ENCODE results near the gene C6orf141.

Gene C6orf141

DNA sequence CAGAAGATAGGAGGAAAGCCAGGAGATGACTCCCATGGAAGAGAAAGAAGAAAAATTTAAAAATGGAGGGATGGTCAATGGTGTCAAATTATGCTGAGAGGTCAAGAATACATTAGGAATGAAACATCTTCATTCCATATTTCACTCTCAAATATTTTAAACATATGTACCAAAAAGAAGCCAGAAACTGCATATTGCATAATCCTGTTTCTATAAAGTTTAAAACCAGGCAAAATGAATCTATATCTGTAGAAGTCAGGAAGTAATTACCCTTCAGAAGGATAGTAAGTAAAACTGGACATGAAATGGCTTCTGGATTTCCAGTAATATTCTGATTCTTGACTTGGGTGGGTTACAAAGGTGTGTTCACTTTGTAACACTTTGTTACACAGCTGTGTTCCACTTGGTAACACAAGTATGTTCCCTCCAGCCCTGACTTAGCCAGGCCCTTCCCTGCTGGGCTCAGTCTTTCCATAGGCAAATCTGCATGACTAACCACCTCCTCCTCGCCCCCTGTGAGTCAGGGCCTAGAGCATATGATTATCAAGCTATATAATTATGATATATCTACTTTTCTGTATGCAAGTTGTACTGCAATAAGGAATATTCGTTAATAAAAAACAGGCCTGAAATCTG, 20.2 kb upstream of the C6orf141 start:
- no peak for ATAC-seq
- TF ChIP-seq ZNF8 (CRISPR knock-in tag; IDR thresholded peaks at IDR 0.05) (no peak), ARNTL (CRISPR knock-in tag; IDR thresholded peaks at IDR 0.05; ENCODE audit: borderline replicate concordance, low read depth) (no peak), ZFP3 (CRISPR knock-in tag; IDR thresholded peaks at IDR 0.05) (no peak), GLIS3 (CRISPR knock-in tag; IDR thresholded peaks at IDR 0.05) (no peak), SNAI2 (CRISPR knock-in tag; IDR thresholded peaks at IDR 0.05) (no peak), OSR1 (CRISPR knock-in tag; IDR thresholded peaks at IDR 0.05) (no peak), POU6F1 (CRISPR knock-in tag; IDR thresholded peaks at IDR 0.05; ENCODE audit: borderline replicate concordance, low read depth) (no peak)
- TF ChIP-seq, protein P1, sequence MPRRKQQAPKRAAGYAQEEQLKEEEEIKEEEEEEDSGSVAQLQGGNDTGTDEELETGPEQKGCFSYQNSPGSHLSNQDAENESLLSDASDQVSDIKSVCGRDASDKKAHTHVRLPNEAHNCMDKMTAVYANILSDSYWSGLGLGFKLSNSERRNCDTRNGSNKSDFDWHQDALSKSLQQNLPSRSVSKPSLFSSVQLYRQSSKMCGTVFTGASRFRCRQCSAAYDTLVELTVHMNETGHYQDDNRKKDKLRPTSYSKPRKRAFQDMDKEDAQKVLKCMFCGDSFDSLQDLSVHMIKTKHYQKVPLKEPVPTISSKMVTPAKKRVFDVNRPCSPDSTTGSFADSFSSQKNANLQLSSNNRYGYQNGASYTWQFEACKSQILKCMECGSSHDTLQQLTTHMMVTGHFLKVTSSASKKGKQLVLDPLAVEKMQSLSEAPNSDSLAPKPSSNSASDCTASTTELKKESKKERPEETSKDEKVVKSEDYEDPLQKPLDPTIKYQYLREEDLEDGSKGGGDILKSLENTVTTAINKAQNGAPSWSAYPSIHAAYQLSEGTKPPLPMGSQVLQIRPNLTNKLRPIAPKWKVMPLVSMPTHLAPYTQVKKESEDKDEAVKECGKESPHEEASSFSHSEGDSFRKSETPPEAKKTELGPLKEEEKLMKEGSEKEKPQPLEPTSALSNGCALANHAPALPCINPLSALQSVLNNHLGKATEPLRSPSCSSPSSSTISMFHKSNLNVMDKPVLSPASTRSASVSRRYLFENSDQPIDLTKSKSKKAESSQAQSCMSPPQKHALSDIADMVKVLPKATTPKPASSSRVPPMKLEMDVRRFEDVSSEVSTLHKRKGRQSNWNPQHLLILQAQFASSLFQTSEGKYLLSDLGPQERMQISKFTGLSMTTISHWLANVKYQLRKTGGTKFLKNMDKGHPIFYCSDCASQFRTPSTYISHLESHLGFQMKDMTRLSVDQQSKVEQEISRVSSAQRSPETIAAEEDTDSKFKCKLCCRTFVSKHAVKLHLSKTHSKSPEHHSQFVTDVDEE (CRISPR knock-in tag; IDR thresholded peaks at IDR 0.05): no peak

DNA sequence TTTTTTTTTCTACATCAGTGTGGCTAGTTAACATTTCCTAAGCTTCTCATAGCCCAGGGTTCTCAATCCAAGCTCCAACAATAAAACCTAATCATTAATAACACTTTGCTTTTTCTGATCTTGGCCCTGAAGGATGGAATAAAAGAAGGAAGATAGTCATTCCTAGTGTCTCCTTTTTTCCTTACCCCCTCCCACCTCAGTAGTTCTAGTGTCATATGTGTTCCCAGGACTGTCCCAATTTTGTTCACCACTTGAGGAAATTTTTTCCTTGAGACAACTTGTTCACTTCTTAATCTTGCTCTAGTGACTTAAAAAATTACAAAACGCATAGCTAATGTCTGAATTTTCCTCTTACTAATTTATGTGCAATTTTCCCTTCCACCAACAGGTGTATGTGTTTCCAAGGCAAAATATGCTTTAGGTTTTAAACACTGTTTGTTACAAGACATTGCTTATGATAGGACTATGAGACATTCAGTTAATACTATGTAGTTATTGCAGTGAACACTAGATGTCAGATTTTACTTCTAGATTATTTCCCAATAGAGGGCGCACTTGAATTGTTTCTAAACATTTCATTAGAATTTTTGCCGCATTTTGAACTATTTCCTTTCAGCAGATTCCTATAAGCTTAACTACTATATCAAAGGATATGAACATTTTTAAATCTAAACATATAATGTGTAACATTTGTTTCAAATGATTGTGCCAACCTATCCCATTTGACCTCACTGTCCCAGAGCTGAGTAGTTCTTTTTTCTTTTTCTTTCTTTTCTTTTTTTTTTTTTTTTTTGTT, 18.5 kb upstream of the C6orf141 start:
- ATAC-seq: peak; percentile 99
- TF ChIP-seq TOX (CRISPR knock-in tag; IDR thresholded peaks at IDR 0.05; ENCODE audit: borderline replicate concordance): no peak
- no peak for TF ChIP-seq ZFP30 (CRISPR knock-in tag; IDR thresholded peaks at IDR 0.05)
- no peak for TF ChIP-seq ZNF8 (CRISPR knock-in tag; IDR thresholded peaks at IDR 0.05)
- no peak for TF ChIP-seq CSRNP3 (CRISPR knock-in tag; IDR thresholded peaks at IDR 0.05)
- no peak for TF ChIP-seq ARNTL (CRISPR knock-in tag; IDR thresholded peaks at IDR 0.05; ENCODE audit: borderline replicate concordance, low read depth)
- TF ChIP-seq, protein P2, sequence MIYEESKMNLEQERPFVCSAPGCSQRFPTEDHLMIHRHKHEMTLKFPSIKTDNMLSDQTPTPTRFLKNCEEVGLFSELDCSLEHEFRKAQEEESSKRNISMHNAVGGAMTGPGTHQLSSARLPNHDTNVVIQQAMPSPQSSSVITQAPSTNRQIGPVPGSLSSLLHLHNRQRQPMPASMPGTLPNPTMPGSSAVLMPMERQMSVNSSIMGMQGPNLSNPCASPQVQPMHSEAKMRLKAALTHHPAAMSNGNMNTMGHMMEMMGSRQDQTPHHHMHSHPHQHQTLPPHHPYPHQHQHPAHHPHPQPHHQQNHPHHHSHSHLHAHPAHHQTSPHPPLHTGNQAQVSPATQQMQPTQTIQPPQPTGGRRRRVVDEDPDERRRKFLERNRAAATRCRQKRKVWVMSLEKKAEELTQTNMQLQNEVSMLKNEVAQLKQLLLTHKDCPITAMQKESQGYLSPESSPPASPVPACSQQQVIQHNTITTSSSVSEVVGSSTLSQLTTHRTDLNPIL (CRISPR knock-in tag; IDR thresholded peaks at IDR 0.05; ENCODE audit: low read depth): no peak
- no peak for TF ChIP-seq ZNF70 (CRISPR knock-in tag; IDR thresholded peaks at IDR 0.05)

DNA sequence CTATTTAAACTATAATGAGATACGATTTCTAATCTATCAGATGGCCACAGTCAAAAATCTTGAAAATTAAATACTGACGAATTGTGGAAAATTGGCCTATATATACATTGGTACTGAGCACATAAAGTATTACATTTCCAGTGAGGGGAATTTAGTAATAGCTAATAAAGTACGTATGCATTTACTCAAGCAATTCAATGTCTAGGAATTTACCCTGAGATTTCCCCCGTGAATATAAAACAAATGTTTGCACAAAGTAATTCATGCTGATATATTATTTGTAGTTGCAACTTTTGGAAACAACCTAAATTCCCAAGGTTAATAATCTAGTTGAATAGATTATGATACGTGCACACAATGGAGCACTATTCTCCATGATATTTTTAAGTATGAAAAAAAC, 14.7 kb upstream of the C6orf141 start:
- TF ChIP-seq, protein P3, sequence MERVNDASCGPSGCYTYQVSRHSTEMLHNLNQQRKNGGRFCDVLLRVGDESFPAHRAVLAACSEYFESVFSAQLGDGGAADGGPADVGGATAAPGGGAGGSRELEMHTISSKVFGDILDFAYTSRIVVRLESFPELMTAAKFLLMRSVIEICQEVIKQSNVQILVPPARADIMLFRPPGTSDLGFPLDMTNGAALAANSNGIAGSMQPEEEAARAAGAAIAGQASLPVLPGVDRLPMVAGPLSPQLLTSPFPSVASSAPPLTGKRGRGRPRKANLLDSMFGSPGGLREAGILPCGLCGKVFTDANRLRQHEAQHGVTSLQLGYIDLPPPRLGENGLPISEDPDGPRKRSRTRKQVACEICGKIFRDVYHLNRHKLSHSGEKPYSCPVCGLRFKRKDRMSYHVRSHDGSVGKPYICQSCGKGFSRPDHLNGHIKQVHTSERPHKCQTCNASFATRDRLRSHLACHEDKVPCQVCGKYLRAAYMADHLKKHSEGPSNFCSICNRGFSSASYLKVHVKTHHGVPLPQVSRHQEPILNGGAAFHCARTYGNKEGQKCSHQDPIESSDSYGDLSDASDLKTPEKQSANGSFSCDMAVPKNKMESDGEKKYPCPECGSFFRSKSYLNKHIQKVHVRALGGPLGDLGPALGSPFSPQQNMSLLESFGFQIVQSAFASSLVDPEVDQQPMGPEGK (CRISPR knock-in tag; IDR thresholded peaks at IDR 0.05; ENCODE audit: borderline replicate concordance): no peak
- TF ChIP-seq ZFP3 (CRISPR knock-in tag; IDR thresholded peaks at IDR 0.05) (no peak), OSR1 (CRISPR knock-in tag; IDR thresholded peaks at IDR 0.05) (no peak), ZFP30 (CRISPR knock-in tag; IDR thresholded peaks at IDR 0.05) (no peak), ARNTL (CRISPR knock-in tag; IDR thresholded peaks at IDR 0.05; ENCODE audit: borderline replicate concordance, low read depth) (no peak), RARB (CRISPR knock-in tag; IDR thresholded peaks at IDR 0.05) (no peak), SNAI2 (CRISPR knock-in tag; IDR thresholded peaks at IDR 0.05) (no peak), TCF4 (CRISPR knock-in tag; IDR thresholded peaks at IDR 0.05; ENCODE audit: borderline replicate concordance) (no peak), TOX (CRISPR knock-in tag; IDR thresholded peaks at IDR 0.05; ENCODE audit: borderline replicate concordance) (no peak), GLIS3 (CRISPR knock-in tag; IDR thresholded peaks at IDR 0.05) (no peak)
- no peak for ATAC-seq
